Left kidney (tissue), 2 donors: Measurements from ENCODE around the gene CRCP. TPM values are rescaled to one million over a fixed set of nuclear protein-coding genes. Genes with fewer than 3 reads are reported as not detected.

Source experiments
- DNase-seq: peaks from one replicate; pipeline ENCODE4 v3.0.0-alpha.2; 2013
- polyA plus RNA-seq: library from polyadenylated mRNA; unstranded; fragments of 120-200 nt; gene quantifications from one replicate; pipeline ENCODE4 v1.2.1, GENCODE V29; 2013; ENCODE audit not compliant: insufficient read length

CRCP gene
- polyA plus RNA-seq, 1 donor: 34.0 TPM

DNA sequence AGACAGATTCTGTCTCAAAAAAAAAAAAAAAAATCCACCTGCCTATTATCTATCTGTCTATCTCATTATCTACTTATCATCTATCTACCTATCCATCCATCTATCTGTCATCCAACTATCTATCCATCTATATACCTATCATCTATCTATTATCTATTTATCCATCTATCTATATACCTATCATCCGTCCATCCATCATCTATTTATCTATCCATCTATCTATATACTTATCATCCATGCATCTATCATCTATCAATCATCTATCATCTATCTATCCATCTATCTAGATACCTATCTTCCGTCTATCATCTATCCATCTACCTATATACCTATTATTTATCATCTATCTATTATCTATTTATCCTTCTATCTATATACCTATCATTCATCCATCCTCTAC, 74.0 kb downstream of the CRCP start:
- DNase-seq: no peak

DNA sequence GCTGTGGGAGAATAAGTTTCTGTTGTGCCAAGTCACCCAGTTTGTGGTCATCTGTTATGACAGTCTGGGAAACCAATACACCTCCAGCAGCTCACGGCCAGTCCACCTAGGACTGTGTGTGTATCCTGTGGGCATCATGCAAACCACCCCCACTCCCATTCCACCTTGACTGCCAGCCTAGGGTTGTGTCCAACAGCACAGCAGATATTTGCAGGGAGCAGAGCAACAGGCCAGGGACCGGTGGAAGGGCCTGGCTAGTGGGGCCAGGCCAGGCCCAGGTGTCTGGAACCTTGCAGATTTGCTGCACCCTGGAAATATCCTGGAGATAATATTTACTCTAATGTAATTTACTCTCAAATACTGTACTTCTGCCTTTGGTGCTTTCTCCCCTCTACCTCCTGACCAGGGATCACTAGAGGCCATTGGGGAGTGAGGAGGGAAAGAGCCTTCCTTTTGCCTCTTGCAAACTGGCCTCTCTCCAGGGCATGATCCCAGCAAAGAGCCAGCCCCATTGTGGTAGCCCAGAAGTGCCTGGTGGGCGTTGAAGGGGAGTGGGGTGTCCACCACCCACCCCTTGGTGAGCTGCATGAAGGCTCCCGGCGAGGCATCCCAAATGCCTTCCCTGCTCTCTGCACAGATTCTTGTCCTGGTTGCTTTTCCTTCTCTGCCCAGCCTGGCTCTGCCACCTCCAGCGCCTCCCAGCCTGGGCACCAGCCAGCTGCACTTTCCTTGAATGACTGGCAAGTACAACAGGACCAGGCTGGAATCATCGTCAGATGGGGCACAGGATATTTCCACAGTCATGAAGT, 75.3 kb downstream of the CRCP start:
- no peak for DNase-seq

DNA sequence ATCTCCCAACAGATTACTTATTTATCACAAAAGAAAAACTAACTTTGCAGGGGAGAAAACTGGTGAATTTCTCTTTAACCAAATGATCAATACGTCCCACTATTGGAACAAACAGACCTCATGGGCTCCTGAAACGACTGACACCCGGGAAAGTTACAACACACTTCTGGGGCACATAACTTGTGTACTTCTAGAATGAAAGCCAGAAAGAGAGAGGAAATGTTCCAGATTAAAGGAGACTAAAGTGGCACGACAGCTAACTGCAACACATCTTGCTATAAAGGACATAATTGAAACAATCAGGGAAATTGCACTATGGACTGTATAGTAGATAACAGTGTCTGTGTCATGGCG, 75.8 kb downstream of the CRCP start:
- no peak for DNase-seq

DNA sequence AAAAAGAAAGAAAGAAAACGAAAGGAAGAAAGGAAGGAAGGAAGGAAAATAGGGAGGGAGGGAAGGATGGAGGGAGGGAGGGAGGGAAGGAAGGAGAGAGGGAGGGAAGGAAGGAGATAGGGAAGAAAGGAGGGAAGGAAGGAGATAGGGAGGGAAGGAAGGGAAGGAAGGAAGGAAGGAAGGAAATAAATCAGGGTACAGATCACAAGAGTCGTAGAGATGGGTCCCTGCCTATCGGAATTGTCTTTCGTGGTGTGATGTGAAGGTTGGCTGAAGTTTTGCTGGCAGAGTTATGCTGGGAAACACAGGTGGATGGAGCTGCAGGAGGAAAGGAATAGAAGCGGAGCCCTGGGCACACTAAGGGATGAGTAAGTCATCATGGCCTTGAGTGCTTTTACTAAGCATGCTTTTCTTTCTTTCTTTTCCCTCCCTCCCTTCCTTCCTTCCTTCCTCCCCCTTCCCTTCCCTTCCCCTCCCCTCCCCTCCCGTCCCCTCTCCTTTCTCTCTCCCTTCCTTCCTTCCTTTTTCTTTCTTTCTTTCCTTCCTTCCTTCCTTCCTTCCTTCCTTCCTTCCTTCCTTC, 78.6 kb downstream of the CRCP start:
- no peak for DNase-seq

DNA sequence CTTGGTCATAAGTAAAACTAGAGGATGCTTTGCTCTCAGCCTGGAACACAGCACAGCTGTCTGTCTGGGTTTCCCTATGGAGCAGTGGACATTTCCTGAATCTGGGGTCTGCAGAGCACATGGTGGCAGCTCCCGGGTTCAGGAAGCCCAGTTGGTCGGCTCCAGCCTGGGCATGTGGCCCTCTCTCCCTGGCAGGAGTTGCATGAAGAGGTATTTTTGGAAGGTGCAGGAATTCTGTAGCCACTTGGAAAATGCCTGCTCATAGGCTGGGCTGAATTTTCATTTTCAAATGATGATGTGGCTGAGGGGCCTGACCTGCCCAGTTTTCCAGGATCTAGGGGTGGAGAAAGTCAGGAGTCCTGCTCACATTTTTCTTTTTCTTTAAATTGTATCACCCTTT, 83.8 kb downstream of the CRCP start:
- no peak for DNase-seq

DNA sequence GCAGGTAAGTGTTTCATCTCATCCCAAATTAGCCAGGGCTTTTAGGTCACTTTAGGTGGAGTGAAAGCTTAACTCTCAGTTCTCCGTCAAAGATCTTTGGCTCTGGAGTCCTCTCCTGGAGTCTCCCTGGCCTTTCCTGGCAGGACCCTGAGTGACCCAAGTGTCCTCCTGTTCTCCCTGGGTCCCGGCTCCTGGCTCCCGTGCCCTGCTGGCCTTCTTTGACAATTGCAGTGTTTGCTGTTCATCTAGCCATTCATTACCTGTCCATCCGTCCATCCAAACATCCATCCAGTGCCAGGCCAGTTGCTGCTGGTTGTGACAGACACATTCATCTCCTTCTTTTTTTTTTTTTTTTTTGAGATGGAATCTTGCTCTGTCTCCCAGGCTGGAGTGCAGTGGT, 84.3 kb downstream of the CRCP start:
- no peak for DNase-seq

DNA sequence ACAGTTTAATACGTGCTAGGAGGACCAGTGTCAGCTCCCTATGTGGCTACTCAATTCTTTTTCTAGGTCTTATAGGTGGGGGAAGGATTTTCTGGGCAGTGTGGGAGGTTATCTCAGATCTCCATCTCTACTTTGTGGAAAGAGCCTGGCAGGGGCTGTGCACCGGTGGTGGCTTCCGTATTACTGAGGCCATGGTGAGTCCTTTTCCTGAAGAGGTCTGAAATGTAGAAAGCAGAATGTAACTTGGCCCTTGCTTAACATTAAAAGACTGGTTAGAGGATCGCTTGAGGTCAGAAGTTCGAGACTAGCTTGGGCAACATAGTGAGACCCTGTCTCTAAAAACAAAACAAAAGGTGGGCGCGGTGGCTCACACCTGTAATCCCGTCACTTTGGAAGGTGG, 87.8 kb downstream of the CRCP start:
- DNase-seq: no peak

Other genes starting within 250 kb of the CRCP start
- gene VKORC1L1, start 241.8 kb upstream of the CRCP start, polyA plus RNA-seq: 30.5 TPM
- gene GUSB, start 132.6 kb upstream of the CRCP start, polyA plus RNA-seq: 79.8 TPM
- gene ASL, start 39.0 kb upstream of the CRCP start, polyA plus RNA-seq: 28.4 TPM
- 42.4 TPM for gene TPST1, start 90.5 kb downstream of the CRCP start, polyA plus RNA-seq